HG03064 (cell line): ENCODE results near the gene BCL2L13.

Experiments used
- ATAC-seq: cut with Tn5 transposase; IDR thresholded peaks from one replicate; pipeline ENCODE4 v1.9.1; 2021; ENCODE audit warnings: low read depth; ENCODE audit not compliant: unreplicated experiment

BCL2L13 gene

GRCh38 chr22:17777005-17777716 lies 138.6 kb downstream of the BCL2L13 start:
- ATAC-seq, result no peak

- ATAC-seq, result no peak
These were observed 139.1 kb downstream of the BCL2L13 start for GRCh38 chr22:17777717-17778044.

DNA sequence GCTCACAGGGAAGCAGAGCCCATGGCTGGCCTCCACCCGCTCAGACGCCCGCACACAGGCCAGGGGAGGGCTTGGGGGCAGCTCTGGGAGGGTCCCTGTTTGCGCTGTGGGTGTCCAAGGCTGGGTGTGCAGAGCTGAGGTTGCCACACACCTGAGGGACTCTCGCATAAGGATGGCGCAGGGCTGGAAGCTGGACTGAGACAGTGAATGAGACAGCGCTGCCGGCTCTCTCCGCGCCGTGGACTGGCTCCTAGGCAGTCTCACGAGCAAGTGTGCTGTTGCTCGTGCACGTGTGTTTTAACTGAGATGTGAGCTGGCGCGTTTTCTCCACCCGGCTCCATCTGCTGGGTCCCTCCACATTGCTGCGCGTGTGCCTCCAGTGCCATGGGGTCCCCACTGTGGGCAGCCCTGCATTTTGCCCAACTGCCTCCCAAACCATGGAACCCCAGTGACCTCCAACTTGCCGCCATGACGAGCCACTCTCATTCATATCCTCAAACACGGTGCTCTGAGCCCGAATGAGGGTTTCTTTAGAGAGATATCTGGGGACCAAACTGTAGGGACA lies 139.9 kb downstream of the BCL2L13 start:
- no peak for ATAC-seq

GRCh38 chr22:17779286-17780115 lies 140.9 kb downstream of the BCL2L13 start:
- no peak for ATAC-seq

- no peak for ATAC-seq
These were observed 141.7 kb downstream of the BCL2L13 start for GRCh38 chr22:17780116-17780740.
